Activated B cell treated with CpG ODN at 0.5 μM for 24 hours (primary cell): ENCODE results near the gene JUP. TPM values are rescaled to one million over a fixed set of nuclear protein-coding genes. Genes with fewer than 3 reads are reported as not detected.

Source experiments
- ATAC-seq: fragments of 200-7000 bp; cut with Tn5 transposase; one replicate; pipeline ENCODE4 v1.10.0; 2021; ENCODE audit warnings: low read depth, mild to moderate bottlenecking, moderate library complexity
- CTCF ChIA-PET: fragments of 350-600 bp; sonication (Branson Sonifier 250); formaldehyde crosslinking; loops from one replicate; lab custom pipeline; 2021; ENCODE audit warnings: antibody characterized with exemption; lab: Charles Lee
- POLR2A ChIA-PET: fragments of 350-600 bp; sonication (Branson Sonifier 250); formaldehyde crosslinking; loops from one replicate; lab custom pipeline; 2021; ENCODE audit warnings: antibody characterized with exemption; lab: Charles Lee
- DNase-seq: peaks from one replicate; pipeline ENCODE4 v3.0.0; 2022
- H3K27ac Mint-ChIP-seq: one replicate; pipeline ENCODE4 v1.8.0; 2020; ENCODE audit warnings: mixed read lengths
- H3K27me3 Mint-ChIP-seq: one replicate; pipeline ENCODE4 v1.8.0; 2021; ENCODE audit warnings: mixed read lengths
- H3K36me3 Mint-ChIP-seq: one replicate; pipeline ENCODE4 v1.8.0; 2021; ENCODE audit warnings: low read depth, mixed read lengths
- H3K4me1 Mint-ChIP-seq: one replicate; pipeline ENCODE4 v1.8.0; 2021; ENCODE audit warnings: mixed read lengths
- H3K4me3 Mint-ChIP-seq: one replicate; pipeline ENCODE4 v1.8.0; 2020; ENCODE audit warnings: mild to moderate bottlenecking, mixed read lengths
- H3K9me3 Mint-ChIP-seq: one replicate; pipeline ENCODE4 v1.8.0; 2020; ENCODE audit warnings: mixed read lengths
- intact Hi-C: fragments of 100-400 bp; cut with micrococcal nuclease; formaldehyde crosslinking; loops from one replicate; pipeline ENCODE4 v1.15.1; 2024
- total RNA-seq: library from RNA; stranded (reverse); gene quantifications from 2 replicates; pipeline ENCODE4 v1.2.3, GENCODE V29; 2022
- TF ChIP-seq, protein P1 (sequence below): fragments of 200-600 bp; IDR thresholded peaks from one replicate; pipeline ENCODE4 v1.8.0; 2022; ENCODE audit warnings: antibody characterized with exemption, mild to moderate bottlenecking

JUP gene
- total RNA-seq, 1 donor from 2014 or later, result 31.1 TPM

DNA sequence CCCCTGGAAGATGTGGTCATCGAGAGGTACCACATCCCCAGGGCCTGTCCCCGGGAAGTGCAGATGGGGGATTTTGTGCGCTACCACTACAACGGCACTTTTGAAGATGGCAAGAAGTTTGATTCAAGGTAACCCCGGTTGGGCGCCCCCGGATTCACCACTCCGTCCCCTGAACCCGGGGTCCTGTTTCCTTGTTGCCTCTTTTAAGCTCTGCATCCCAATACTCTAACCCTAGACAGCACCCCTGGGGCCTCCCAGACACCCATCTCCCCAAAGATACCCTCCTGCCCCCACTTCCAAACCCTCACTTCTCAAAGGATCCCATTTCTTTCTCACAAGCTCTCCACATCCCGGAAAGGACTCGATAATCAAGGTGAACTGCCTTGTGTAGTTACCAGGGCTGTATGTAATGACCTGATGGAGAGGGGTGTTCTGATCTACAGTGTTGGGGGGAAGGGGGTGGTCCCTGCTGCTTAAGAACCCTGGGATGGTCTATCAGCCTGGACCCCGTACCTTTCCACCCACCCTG is 26.7 kb upstream of the JUP start:
- Mint-ChIP-seq H3K4me3 (peak overlapping the region; percentile 67), H3K27me3 (peaks cover 9% of the 10 kb centered on the region), H3K36me3 (no peaks in the 10 kb centered on the region), H3K4me1 (peaks cover 15% of the 10 kb centered on the region), H3K9me3 (no peaks in the 10 kb centered on the region), H3K27ac (no peak overlapping the region)
- POLR2A ChIA-PET, result no interaction called here
- DNase-seq, result no peak
- ATAC-seq, result no peak
- TF ChIP-seq, protein P1, sequence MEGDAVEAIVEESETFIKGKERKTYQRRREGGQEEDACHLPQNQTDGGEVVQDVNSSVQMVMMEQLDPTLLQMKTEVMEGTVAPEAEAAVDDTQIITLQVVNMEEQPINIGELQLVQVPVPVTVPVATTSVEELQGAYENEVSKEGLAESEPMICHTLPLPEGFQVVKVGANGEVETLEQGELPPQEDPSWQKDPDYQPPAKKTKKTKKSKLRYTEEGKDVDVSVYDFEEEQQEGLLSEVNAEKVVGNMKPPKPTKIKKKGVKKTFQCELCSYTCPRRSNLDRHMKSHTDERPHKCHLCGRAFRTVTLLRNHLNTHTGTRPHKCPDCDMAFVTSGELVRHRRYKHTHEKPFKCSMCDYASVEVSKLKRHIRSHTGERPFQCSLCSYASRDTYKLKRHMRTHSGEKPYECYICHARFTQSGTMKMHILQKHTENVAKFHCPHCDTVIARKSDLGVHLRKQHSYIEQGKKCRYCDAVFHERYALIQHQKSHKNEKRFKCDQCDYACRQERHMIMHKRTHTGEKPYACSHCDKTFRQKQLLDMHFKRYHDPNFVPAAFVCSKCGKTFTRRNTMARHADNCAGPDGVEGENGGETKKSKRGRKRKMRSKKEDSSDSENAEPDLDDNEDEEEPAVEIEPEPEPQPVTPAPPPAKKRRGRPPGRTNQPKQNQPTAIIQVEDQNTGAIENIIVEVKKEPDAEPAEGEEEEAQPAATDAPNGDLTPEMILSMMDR, result no peak
- CTCF ChIA-PET, result interaction anchor here (1.4 kb wide), 1 partner anchor 27 kb away, joined by 3 read pairs; the partner anchor contains the start of gene JUP
- intact Hi-C loops, result no loop called here

DNA sequence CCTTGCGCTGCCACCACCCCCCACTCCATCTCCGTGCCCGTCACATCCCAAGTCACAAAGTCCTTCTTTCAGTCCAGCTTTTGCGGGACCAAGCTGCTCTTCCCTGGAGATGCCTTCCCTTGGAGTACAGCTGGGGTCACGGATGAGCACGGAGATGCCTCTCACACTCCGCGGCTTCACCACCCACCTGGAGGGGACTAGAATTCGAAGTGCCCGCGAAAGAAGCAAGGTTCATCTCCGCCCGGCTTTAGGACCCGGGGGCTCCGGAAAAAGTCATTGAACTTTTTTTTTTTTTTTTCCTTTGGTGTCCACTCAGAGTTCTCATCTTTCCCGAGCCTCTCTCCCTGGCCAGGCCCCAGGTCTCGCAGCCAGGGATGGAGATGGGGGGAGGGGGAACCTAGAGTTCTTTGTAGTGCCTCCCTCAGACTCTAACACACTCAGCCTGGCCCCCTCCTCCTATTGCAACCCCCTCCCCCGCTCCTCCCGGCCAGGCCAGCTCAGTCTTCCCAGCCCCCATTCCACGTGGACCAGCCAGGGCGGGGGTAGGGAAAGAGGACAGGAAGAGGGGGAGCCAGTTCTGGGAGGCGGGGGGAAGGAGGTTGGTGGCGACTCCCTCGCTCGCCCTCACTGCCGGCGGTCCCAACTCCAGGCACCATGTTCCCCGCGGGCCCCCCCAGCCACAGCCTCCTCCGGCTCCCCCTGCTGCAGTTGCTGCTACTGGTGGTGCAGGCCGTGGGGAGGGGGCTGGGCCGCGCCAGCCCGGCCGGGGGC is 26.1 kb upstream of the JUP start, which contains the start of gene FKBP10:
TSS of gene FKBP10 (plus strand) at position 624 of the 771 bp plus-strand sequence. CDS start at position 655, 31 bp downstream.
- ATAC-seq, result no peak

DNA sequence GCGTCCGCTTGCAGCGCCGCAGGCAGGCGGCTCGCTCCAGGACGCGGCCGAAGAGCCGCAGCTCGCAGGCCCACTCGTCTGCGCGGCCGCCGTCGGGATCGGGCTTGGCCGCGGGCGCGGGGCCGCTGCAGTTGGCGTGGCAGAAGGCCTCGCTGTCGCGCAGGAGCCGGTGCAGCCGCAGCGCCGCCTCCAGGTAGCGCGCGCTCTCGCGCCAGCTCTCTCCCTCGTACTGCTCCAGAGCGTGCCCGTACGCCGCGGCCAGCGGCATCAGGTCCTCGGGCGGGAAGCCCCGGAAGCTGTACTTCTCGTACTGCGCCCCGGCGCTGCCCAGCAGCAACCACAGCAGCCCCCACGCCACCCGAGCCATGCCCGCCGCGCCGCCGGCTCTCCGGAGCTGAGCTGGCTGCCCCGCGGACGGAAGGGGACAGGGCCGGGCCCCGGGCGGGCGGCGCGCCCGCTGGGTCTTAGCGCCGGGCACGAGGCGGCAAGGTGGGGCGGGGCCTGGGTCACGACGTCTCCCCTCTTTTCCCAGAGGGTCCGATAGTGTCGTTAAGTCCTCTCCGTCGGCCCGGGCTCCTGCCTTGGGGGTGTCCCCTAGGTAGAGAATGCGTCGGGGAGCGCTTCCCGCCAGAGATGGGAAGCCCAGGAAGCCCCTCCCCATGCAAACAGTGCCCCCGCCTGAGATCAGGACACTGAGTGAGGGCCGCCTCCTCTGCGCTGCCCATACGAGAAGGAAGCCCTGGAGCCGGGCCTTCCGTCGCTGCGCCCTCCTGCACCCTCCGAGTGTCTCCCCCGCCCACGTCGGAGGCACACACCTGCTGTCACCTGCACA is 25.3 kb upstream of the JUP start, which contains the start of gene P3H4:
TSS of gene P3H4 (minus strand) at position 401 of the 832 bp plus-strand sequence. CDS start at position 367, 34 bp downstream.
- Mint-ChIP-seq H3K9me3 (no peaks in the 10 kb centered on the region), H3K36me3 (no peaks in the 10 kb centered on the region), H3K4me1 (peaks cover 15% of the 10 kb centered on the region), H3K27me3 (peaks cover 9% of the 10 kb centered on the region), H3K4me3 (peak within 1 kb of the TSS; percentile 87), H3K27ac (peak within 1 kb of the TSS; percentile 66)
- DNase-seq, result peak; percentile 79
- POLR2A ChIA-PET, result interaction anchor here (0.5 to 2.1 kb wide), 7 partner anchors 9 to 576 kb away, joined by 3 to 12 read pairs (median 3); partner anchors contain the start of genes EIF1, JUP, KLHL11 and STAT3
- peak; percentile 94 for ATAC-seq
- intact Hi-C loops, result loop anchor here (2.0 kb wide), 2 partner anchors 53 to 73 kb away; partner anchors contain the start of gene KLHL11
- TF ChIP-seq, protein P1, result no peak
- CTCF ChIA-PET, result interaction anchor here (0.7 to 2.4 kb wide), 7 partner anchors 10 to 707 kb away, joined by 3 to 12 read pairs (median 7); partner anchors contain the start of genes JUP and KLHL11

More for the DNA sequence above, 26.1 kb upstream of the JUP start, which contains the start of gene FKBP10:
- Mint-ChIP-seq H3K9me3 (no peaks in the 10 kb centered on the region), H3K4me3 (peak within 1 kb of the TSS; percentile 87), H3K27ac (no peak within 1 kb of the TSS), H3K36me3 (no peaks in the 10 kb centered on the region), H3K27me3 (peaks cover 9% of the 10 kb centered on the region), H3K4me1 (peaks cover 15% of the 10 kb centered on the region)
- ChIA-PET CTCF (interaction anchor here (1.3 to 1.8 kb wide), 5 partner anchors 11 to 52 kb away, joined by 3 to 11 read pairs (median 7); partner anchors contain the start of genes JUP and KLHL11), POLR2A (interaction anchor here (0.6 to 2.1 kb wide), 3 partner anchors 26 to 123 kb away, joined by 3 to 12 read pairs (median 3); partner anchors contain the start of genes EIF1 and JUP)
- intact Hi-C loops, result no loop called here
- no peak for DNase-seq
- TF ChIP-seq, protein P1, result no peak

DNA sequence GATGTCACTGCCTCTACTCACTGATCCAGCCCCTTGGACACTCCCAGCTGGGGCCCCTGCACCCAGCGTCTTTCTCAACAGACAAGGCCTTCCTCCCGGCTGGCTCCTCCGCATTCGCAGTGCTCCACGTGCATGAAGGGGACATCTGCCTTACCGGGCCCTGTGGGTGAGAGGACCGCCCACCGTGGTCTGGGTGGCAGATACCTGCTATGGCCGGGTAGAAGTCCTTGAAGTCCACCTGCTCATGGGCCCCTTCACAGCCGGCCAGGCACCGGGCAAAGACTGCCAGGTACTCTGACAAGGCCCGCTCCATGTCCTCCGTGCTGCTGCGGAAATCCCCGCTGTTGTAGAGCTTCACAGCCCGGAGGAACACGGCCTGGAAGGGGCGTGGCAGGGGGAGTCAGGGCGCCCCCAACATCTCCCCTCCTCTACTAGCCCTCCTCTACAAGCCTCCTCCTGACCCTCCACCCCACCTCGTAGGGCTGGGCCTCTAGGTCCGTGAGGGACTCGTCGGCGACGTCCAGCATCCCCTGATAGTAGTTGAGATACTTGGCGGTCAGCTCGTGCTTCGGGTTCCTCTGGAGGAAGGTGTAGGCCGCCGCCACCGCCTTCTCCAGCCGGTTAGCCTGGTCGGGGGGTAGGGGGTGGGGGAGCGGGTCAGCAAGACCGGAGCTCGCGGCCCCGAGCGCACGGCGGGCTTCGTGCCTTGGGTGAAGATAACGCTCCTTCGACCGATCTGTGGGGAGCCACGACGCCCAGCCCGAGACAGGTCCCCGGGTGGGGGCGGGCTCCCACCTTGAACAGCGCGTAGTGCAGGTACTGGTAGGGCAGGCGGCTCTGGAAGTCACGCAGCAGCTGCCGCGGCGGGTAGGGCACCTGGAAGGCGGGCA is 24.4 kb upstream of the JUP start:
- H3K27ac Mint-ChIP-seq, result no peak overlapping the region
- DNase-seq, result no peak
- POLR2A ChIA-PET, result interaction anchor here (0.5 to 2.1 kb wide), 6 partner anchors 9 to 577 kb away, joined by 3 to 12 read pairs (median 4); partner anchors contain the start of genes EIF1, KLHL11 and STAT3
- ATAC-seq, result peak; percentile 23
- H3K36me3 Mint-ChIP-seq, result no peaks in the 10 kb centered on the region
- CTCF ChIA-PET, result interaction anchor here (0.7 to 2.4 kb wide), 8 partner anchors 9 to 708 kb away, joined by 3 to 12 read pairs (median 6); partner anchors contain the start of genes JUP and KLHL11
- H3K9me3 Mint-ChIP-seq, result no peaks in the 10 kb centered on the region
- intact Hi-C loops, result loop anchor here (2.0 kb wide), 2 partner anchors 54 to 72 kb away; partner anchors contain the start of gene KLHL11
- TF ChIP-seq, protein P1, result no peak
- peaks cover 9% of the 10 kb centered on the region for H3K27me3 Mint-ChIP-seq
- H3K4me3 Mint-ChIP-seq, result peak overlapping the region; percentile 87
- peaks cover 15% of the 10 kb centered on the region for H3K4me1 Mint-ChIP-seq
